Neutrophil (primary cell): Measurements from ENCODE around the gene DENND1A.

ENCODE experiments used
- H3K27ac ChIP-seq: fragments of 200-600 bp; sonication (generic); 2 replicates; pipeline ENCODE4 v1.5.1; 2016; ENCODE audit warnings: mild to moderate bottlenecking, moderate library complexity
- H3K27me3 ChIP-seq: fragments of 200-600 bp; sonication (generic); 2 replicates; pipeline ENCODE4 v1.6.0; 2016; ENCODE audit warnings: mild to moderate bottlenecking
- H3K36me3 ChIP-seq: fragments of 200-600 bp; sonication (generic); 2 replicates; pipeline ENCODE4 v1.5.1; 2017
- H3K4me1 ChIP-seq, 2 experiments: fragments of 200-600 bp in 1 of 2; sonication (generic) in 1 of 2; 1 replicate in 1 of 2; 2 replicates in 1 of 2; pipeline versions ENCODE4 v1.5.1 to v1.6.1; 2013 to 2016; ENCODE audit warnings: low read depth in 1 of 2, low read length in 1 of 2, mild to moderate bottlenecking in 1 of 2, moderate library complexity in 1 of 2; ENCODE audit not compliant: control insufficient read depth in 1 of 2, insufficient read depth in 1 of 2
- H3K4me3 ChIP-seq, 2 experiments: fragments of 200-600 bp in 1 of 2; sonication (generic) in 1 of 2; 1 replicate in 1 of 2; 2 replicates in 1 of 2; pipeline ENCODE4 v1.5.1; 2013 to 2016; ENCODE audit warnings: low read depth in 1 of 2, low read length in 1 of 2, mild to moderate bottlenecking in 1 of 2, moderate library complexity in 1 of 2
- H3K9me3 ChIP-seq: fragments of 200-600 bp; sonication (generic); 2 replicates; pipeline ENCODE4 v1.5.1; 2016
- CTCF ChIP-seq: fragments of 200-600 bp; sonication (generic); IDR thresholded peaks from 2 replicates; pipeline ENCODE4 v1.5.1; 2016; ENCODE audit warnings: antibody characterized with exemption

The DENND1A gene

GRCh38 chr9:123331346-123332060, 598.4 kb downstream of the DENND1A start:
- H3K36me3 ChIP-seq = no peaks in the 10 kb centered on the region
- H3K4me3 ChIP-seq = no peak overlapping the region
- no peak for TF ChIP-seq CTCF
- H3K4me1 ChIP-seq = peaks cover 3% of the 10 kb centered on the region in 2 experiments
- H3K27me3 ChIP-seq = no peaks in the 10 kb centered on the region
- no peaks in the 10 kb centered on the region for H3K9me3 ChIP-seq
- H3K27ac ChIP-seq = no peak overlapping the region
